CD8-positive, alpha-beta memory T cell (primary cell): ENCODE data around the gene RAP1GAP2. TPM values are rescaled to one million over a fixed set of nuclear protein-coding genes. Genes with fewer than 3 reads are reported as not detected.
A peak's percentile ranks its signal among the peaks of the same experiment; 100 is the strongest.

Experiments used
- CTCF ChIA-PET: fragments of 350-600 bp; sonication (Branson Sonifier 250); formaldehyde crosslinking; loops from one replicate; lab custom pipeline; 2021; ENCODE audit warnings: antibody characterized with exemption; lab: Charles Lee
- POLR2A ChIA-PET: fragments of 350-600 bp; sonication (Branson Sonifier 250); formaldehyde crosslinking; loops from one replicate; lab custom pipeline; 2021; ENCODE audit warnings: antibody characterized with exemption; lab: Charles Lee
- DNase-seq, 5 donors: peaks; one replicate each; pipeline versions ENCODE4 v3.0.0 to v3.0.0-alpha.2; 2020 to 2022; ENCODE audit warnings: mixed read lengths in 1 of 5
- H3K27ac ChIP-seq: one replicate; pipeline ENCODE4 v1.7.0; 2013; ENCODE audit warnings: low read depth, mild to moderate bottlenecking, low read length, moderate library complexity
- H3K27me3 ChIP-seq: 2 replicates; pipeline ENCODE4 v1.7.0; 2013; ENCODE audit warnings: low read length, mild to moderate bottlenecking; ENCODE audit not compliant: insufficient read depth, poor library complexity, severe bottlenecking
- H3K36me3 ChIP-seq: 2 replicates; pipeline ENCODE4 v1.7.0; 2013; ENCODE audit warnings: mild to moderate bottlenecking, low read length, moderate library complexity; ENCODE audit not compliant: insufficient read depth
- H3K4me1 ChIP-seq: 2 replicates; pipeline ENCODE4 v1.7.0; 2013; ENCODE audit warnings: mild to moderate bottlenecking, low read length, moderate library complexity; ENCODE audit not compliant: insufficient read depth
- H3K4me3 ChIP-seq: 2 replicates; pipeline ENCODE4 v1.7.0; 2013; ENCODE audit warnings: mild to moderate bottlenecking, low read length
- H3K9me3 ChIP-seq: 2 replicates; pipeline ENCODE4 v1.7.0; 2013; ENCODE audit warnings: mild to moderate bottlenecking, low read length
- H3K27ac Mint-ChIP-seq, 8 donors: one replicate each; pipeline ENCODE4 v1.8.0; 2020 to 2021; ENCODE audit warnings: mixed read lengths in 8 of 8, mild to moderate bottlenecking in 6 of 8, inconsistent platforms in 3 of 8, moderate library complexity in 3 of 8
- H3K27me3 Mint-ChIP-seq, 2 donors: one replicate each; pipeline ENCODE4 v1.8.0; 2020 to 2021; ENCODE audit warnings: mixed read lengths in 2 of 2, mild to moderate bottlenecking in 1 of 2, moderate library complexity in 1 of 2
- H3K36me3 Mint-ChIP-seq, 3 donors: one replicate each; pipeline ENCODE4 v1.8.0; 2020 to 2021; ENCODE audit warnings: mixed read lengths in 3 of 3, inconsistent platforms in 1 of 3, mild to moderate bottlenecking in 1 of 3
- H3K4me1 Mint-ChIP-seq, 3 donors: one replicate each; pipeline ENCODE4 v1.8.0; 2020 to 2021; ENCODE audit warnings: mixed read lengths in 3 of 3, inconsistent platforms in 1 of 3, mild to moderate bottlenecking in 1 of 3
- H3K4me3 Mint-ChIP-seq, 7 donors: one replicate each; pipeline ENCODE4 v1.8.0; 2020 to 2021; ENCODE audit warnings: mixed read lengths in 7 of 7, mild to moderate bottlenecking in 6 of 7, moderate library complexity in 4 of 7, inconsistent platforms in 2 of 7
- H3K9me3 Mint-ChIP-seq, 5 donors: one replicate each; pipeline ENCODE4 v1.8.0; 2020 to 2022; ENCODE audit warnings: mixed read lengths in 5 of 5, mild to moderate bottlenecking in 3 of 5, moderate library complexity in 2 of 5, inconsistent platforms in 1 of 5
- polyA plus RNA-seq: library from polyadenylated mRNA; unstranded; fragments of 300-500 nt; fragmentation: Illumina TruSeq; gene quantifications from one replicate; pipeline ENCODE4 v1.2.3, GENCODE V29; 2021
- total RNA-seq, 2 experiments: library from RNA; stranded (reverse); gene quantifications; one replicate each; pipeline ENCODE4 v1.2.3, GENCODE V29; 2021

RAP1GAP2 gene
- total and polyA plus RNA-seq, 3 experiments from 2014 or later, result 1.2 to 6.3 (median 1.4) TPM

DNA sequence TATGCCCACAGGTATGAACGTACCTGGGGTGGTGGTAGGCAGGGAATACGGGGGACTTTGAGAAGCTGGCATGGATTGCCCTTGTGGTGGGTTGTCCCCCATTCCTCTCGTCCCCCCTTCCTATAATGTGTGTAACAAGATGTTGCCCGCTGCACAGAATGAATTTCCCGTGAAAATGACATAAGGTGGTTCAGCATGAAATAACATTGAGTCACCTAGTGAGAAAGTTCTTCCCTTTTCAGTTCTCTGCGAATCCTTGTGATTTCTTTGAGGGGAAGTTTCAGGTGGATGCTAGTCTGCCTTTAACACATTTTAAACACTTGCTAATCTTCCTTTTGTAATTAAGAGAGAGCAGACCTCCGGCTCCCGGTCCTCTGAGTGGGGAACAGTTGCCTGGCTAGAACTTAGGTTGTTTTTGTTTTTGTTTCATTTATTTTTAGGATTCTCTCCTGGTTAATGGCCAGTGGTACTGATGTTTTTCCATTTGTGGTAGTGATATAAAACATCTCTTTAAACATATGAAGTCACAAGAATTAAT, 58.9 kb downstream of the RAP1GAP2 start:
- H3K9me3 Mint-ChIP-seq, result no peaks in the 10 kb centered on the region
- H3K27me3 Mint-ChIP-seq, result peaks cover 14 to 15% of the 10 kb centered on the region in 2 donors
- ChIA-PET CTCF (no interaction called here), POLR2A (no interaction called here)
- Histone ChIP-seq H3K27me3 (peaks cover 9% of the 10 kb centered on the region), H3K4me1 (peaks cover 12% of the 10 kb centered on the region), H3K9me3 (no peaks in the 10 kb centered on the region), H3K4me3 (no peak overlapping the region), H3K36me3 (no peaks in the 10 kb centered on the region), H3K27ac (no peak overlapping the region)
- peaks cover 4 to 10% (median 8%) of the 10 kb centered on the region in 3 donors for H3K36me3 Mint-ChIP-seq
- H3K27ac Mint-ChIP-seq, result no peak overlapping the region
- no peak for DNase-seq
- H3K4me3 Mint-ChIP-seq, result peak overlapping the region; percentile 76 to 85 (median 79)
- H3K4me1 Mint-ChIP-seq, result peaks cover 31 to 52% (median 45%) of the 10 kb centered on the region in 3 donors

DNA sequence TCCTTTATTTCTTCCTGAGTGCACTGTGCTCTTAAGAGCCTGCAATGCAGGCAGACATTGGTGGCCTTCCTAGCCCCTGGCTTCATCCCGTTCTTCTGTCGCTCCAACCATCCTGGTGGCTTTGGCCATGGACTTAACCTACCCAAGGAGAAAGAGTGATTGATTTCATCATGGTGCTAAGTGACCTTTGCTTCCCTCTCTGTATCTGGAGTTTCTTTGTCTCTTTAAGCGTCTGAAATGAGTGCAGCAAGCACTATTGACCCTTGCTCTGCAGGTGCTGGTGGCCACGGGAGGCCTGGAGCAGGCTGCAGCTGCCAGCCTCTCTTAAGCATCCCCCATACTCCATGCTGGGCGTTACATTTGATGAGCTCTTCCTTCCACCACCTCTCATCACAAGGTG, 60.5 kb downstream of the RAP1GAP2 start:
- Histone ChIP-seq H3K4me3 (no peak overlapping the region), H3K4me1 (peaks cover 12% of the 10 kb centered on the region), H3K27me3 (peaks cover 9% of the 10 kb centered on the region), H3K27ac (no peak overlapping the region), H3K36me3 (no peaks in the 10 kb centered on the region), H3K9me3 (no peaks in the 10 kb centered on the region)
- H3K27ac Mint-ChIP-seq, result peak overlapping the region in 1 of 8 donors; percentile 40
- ChIA-PET POLR2A (no interaction called here), CTCF (interaction anchor here (2.3 kb wide), 1 partner anchor 8 kb away, joined by 11 read pairs; no protein-coding TSS in a partner anchor)
- H3K4me1 Mint-ChIP-seq, result peaks cover 30 to 47% (median 44%) of the 10 kb centered on the region in 3 donors
- H3K27me3 Mint-ChIP-seq, result peaks cover 11 to 15% of the 10 kb centered on the region in 2 donors
- peaks cover 4 to 6% (median 5%) of the 10 kb centered on the region in 3 donors for H3K36me3 Mint-ChIP-seq
- no peaks in the 10 kb centered on the region for H3K9me3 Mint-ChIP-seq
- no peak for DNase-seq
- peak overlapping the region in 2 of 7 donors; percentile 12 to 40 for H3K4me3 Mint-ChIP-seq

GRCh38 chr17:2860045-2860444, 63.8 kb downstream of the RAP1GAP2 start:
- H3K4me1 ChIP-seq, result peaks cover under 1% of the 10 kb centered on the region

GRCh38 chr17:2860883-2861282, 64.6 kb downstream of the RAP1GAP2 start:
- H3K4me1 ChIP-seq, result no peaks in the 10 kb centered on the region
- no peak overlapping the region for H3K4me3 ChIP-seq
- H3K27me3 ChIP-seq, result no peaks in the 10 kb centered on the region
- H3K4me3 Mint-ChIP-seq, result no peak overlapping the region
- CTCF ChIA-PET, result interaction anchor here (0.6 kb wide), 1 partner anchor 1781 kb away, joined by 3 read pairs; no protein-coding TSS in a partner anchor
- H3K27ac ChIP-seq, result no peak overlapping the region
- peaks cover 0 to 4% of the 10 kb centered on the region in 2 donors for H3K27me3 Mint-ChIP-seq
- H3K36me3 ChIP-seq, result no peaks in the 10 kb centered on the region
- H3K9me3 ChIP-seq, result no peaks in the 10 kb centered on the region
- H3K4me1 Mint-ChIP-seq, result peaks cover 23 to 37% (median 29%) of the 10 kb centered on the region in 3 donors
- DNase-seq, result no peak
- H3K27ac Mint-ChIP-seq, result peak overlapping the region in 1 of 8 donors; percentile 64
- no peaks in the 10 kb centered on the region for H3K9me3 Mint-ChIP-seq
- POLR2A ChIA-PET, result no interaction called here
- H3K36me3 Mint-ChIP-seq, result peaks cover 4 to 16% (median 6%) of the 10 kb centered on the region in 3 donors

More at GRCh38 chr17:2860045-2860444, 63.8 kb downstream of the RAP1GAP2 start:
- Mint-ChIP-seq H3K9me3 (no peaks in the 10 kb centered on the region), H3K4me1 (peaks cover 24 to 35% (median 33%) of the 10 kb centered on the region in 3 donors), H3K36me3 (peaks cover 4 to 12% (median 7%) of the 10 kb centered on the region in 3 donors), H3K27ac (no peak overlapping the region), H3K27me3 (peaks cover 3 to 4% of the 10 kb centered on the region in 2 donors), H3K4me3 (no peak overlapping the region)
- H3K9me3 ChIP-seq, result no peaks in the 10 kb centered on the region
- H3K36me3 ChIP-seq, result no peaks in the 10 kb centered on the region
- no peaks in the 10 kb centered on the region for H3K27me3 ChIP-seq
- CTCF ChIA-PET, result no interaction called here
- DNase-seq, result no peak
- no peak overlapping the region for H3K4me3 ChIP-seq
- POLR2A ChIA-PET, result no interaction called here
- no peak overlapping the region for H3K27ac ChIP-seq

- no peak overlapping the region for H3K27ac ChIP-seq
- DNase-seq, result no peak
- no peak overlapping the region for H3K4me3 Mint-ChIP-seq
- CTCF ChIA-PET, result no interaction called here
- H3K36me3 ChIP-seq, result no peaks in the 10 kb centered on the region
- H3K4me3 ChIP-seq, result no peak overlapping the region
- H3K9me3 ChIP-seq, result no peaks in the 10 kb centered on the region
- no peaks in the 10 kb centered on the region for H3K9me3 Mint-ChIP-seq
- H3K4me1 ChIP-seq, result no peaks in the 10 kb centered on the region
- peaks cover 18 to 28% (median 18%) of the 10 kb centered on the region in 3 donors for H3K4me1 Mint-ChIP-seq
- no peaks in the 10 kb centered on the region for H3K27me3 Mint-ChIP-seq
- no peaks in the 10 kb centered on the region for H3K27me3 ChIP-seq
- no peak overlapping the region for H3K27ac Mint-ChIP-seq
- peaks cover 0 to 21% (median 5%) of the 10 kb centered on the region in 3 donors for H3K36me3 Mint-ChIP-seq
- POLR2A ChIA-PET, result no interaction called here
Measured at GRCh38 chr17:2862197-2862596, 66.0 kb downstream of the RAP1GAP2 start.

- Mint-ChIP-seq H3K9me3 (no peaks in the 10 kb centered on the region), H3K36me3 (peaks cover 0 to 24% (median 5%) of the 10 kb centered on the region in 3 donors), H3K4me1 (peaks cover 13 to 30% (median 18%) of the 10 kb centered on the region in 3 donors), H3K27me3 (no peaks in the 10 kb centered on the region), H3K27ac (peak overlapping the region in 2 of 8 donors; percentile 48 to 56), H3K4me3 (no peak overlapping the region)
- Histone ChIP-seq H3K27me3 (no peaks in the 10 kb centered on the region), H3K4me1 (no peaks in the 10 kb centered on the region), H3K36me3 (no peaks in the 10 kb centered on the region), H3K27ac (no peak overlapping the region), H3K4me3 (no peak overlapping the region), H3K9me3 (no peaks in the 10 kb centered on the region)
- ChIA-PET POLR2A (no interaction called here), CTCF (no interaction called here)
- DNase-seq, result no peak
Measured at GRCh38 chr17:2863204-2863603, 67.0 kb downstream of the RAP1GAP2 start.

GRCh38 chr17:2865228-2865627, 69.0 kb downstream of the RAP1GAP2 start:
- H3K9me3 Mint-ChIP-seq, result no peaks in the 10 kb centered on the region
- H3K4me1 Mint-ChIP-seq, result peaks cover 9 to 33% (median 18%) of the 10 kb centered on the region in 3 donors
- POLR2A ChIA-PET, result interaction anchor here (0.6 kb wide), 1 partner anchor 1545 kb away, joined by 6 read pairs; no protein-coding TSS in a partner anchor
- Histone ChIP-seq H3K9me3 (no peaks in the 10 kb centered on the region), H3K4me1 (no peaks in the 10 kb centered on the region), H3K36me3 (peaks cover 4% of the 10 kb centered on the region), H3K27me3 (no peaks in the 10 kb centered on the region), H3K27ac (no peak overlapping the region), H3K4me3 (no peak overlapping the region)
- no peak overlapping the region for H3K4me3 Mint-ChIP-seq
- CTCF ChIA-PET, result no interaction called here
- no peak overlapping the region for H3K27ac Mint-ChIP-seq
- no peak for DNase-seq
- peaks cover 0 to 23% (median 7%) of the 10 kb centered on the region in 3 donors for H3K36me3 Mint-ChIP-seq
- H3K27me3 Mint-ChIP-seq, result no peaks in the 10 kb centered on the region
